ENCODE results near the gene DDTL. TPM values are rescaled to one million over a fixed set of nuclear protein-coding genes. Genes with fewer than 3 reads are reported as not detected.
"Not testable (repeated sequence)": the region's sequence is repeated elsewhere in the genome, so short reads cannot be mapped to it uniquely, and the experiment has no call there.

Gene DDTL
- total RNA-seq, 2 experiments from 2014 or later = not detected

- no peaks in the 10 kb centered on the region for H3K9me3 Mint-ChIP-seq
- H3K36me3 Mint-ChIP-seq (ENCODE audit: low read depth) = no peaks in the 10 kb centered on the region
- no peak for DNase-seq
- no peaks in the 10 kb centered on the region for H3K4me1 Mint-ChIP-seq (ENCODE audit: low read depth)
- TF ChIP-seq, protein P1, sequence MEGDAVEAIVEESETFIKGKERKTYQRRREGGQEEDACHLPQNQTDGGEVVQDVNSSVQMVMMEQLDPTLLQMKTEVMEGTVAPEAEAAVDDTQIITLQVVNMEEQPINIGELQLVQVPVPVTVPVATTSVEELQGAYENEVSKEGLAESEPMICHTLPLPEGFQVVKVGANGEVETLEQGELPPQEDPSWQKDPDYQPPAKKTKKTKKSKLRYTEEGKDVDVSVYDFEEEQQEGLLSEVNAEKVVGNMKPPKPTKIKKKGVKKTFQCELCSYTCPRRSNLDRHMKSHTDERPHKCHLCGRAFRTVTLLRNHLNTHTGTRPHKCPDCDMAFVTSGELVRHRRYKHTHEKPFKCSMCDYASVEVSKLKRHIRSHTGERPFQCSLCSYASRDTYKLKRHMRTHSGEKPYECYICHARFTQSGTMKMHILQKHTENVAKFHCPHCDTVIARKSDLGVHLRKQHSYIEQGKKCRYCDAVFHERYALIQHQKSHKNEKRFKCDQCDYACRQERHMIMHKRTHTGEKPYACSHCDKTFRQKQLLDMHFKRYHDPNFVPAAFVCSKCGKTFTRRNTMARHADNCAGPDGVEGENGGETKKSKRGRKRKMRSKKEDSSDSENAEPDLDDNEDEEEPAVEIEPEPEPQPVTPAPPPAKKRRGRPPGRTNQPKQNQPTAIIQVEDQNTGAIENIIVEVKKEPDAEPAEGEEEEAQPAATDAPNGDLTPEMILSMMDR (IDR thresholded peaks at IDR 0.05) = no peak
- no peak overlapping the region for H3K4me3 Mint-ChIP-seq
- H3K27me3 Mint-ChIP-seq = no peaks in the 10 kb centered on the region
- intact Hi-C loops (cut with micrococcal nuclease) = no loop called here
- no peak for ATAC-seq
- ChIA-PET POLR2A (no interaction called here), CTCF (no interaction called here)
- H3K27ac Mint-ChIP-seq = no peak overlapping the region
Measured at GRCh38 chr22:23938328-23939016, 28.2 kb upstream of the DDTL start.

DNA sequence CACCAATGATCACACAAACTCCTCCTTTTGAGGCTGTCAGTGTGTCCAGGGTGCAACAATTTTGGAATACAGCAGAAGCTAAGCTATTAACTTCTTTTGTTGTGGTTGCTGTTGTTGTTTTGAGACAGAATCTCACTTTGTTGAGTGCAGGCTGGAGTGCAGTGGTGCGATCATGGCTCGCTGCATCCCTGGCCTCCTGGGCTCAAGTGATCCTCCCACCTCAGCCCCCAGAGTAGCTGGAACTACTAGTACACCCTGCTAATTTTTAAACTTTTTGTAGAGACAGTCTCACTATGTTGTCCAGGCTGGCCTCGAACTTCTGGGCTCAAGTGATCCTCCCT is 27.7 kb upstream of the DDTL start:
- Mint-ChIP-seq H3K36me3 (ENCODE audit: low read depth) (no peaks in the 10 kb centered on the region), H3K4me1 (ENCODE audit: low read depth) (no peaks in the 10 kb centered on the region), H3K27me3 (no peaks in the 10 kb centered on the region), H3K4me3 (no peak overlapping the region), H3K9me3 (no peaks in the 10 kb centered on the region), H3K27ac (no peak overlapping the region)
- DNase-seq (no peak), ATAC-seq (no peak)
- intact Hi-C loops (cut with micrococcal nuclease) = no loop called here
- TF ChIP-seq, protein P1 (IDR thresholded peaks at IDR 0.05) = no peak
- CTCF ChIA-PET = no interaction called here
- POLR2A ChIA-PET = no interaction called here

DNA sequence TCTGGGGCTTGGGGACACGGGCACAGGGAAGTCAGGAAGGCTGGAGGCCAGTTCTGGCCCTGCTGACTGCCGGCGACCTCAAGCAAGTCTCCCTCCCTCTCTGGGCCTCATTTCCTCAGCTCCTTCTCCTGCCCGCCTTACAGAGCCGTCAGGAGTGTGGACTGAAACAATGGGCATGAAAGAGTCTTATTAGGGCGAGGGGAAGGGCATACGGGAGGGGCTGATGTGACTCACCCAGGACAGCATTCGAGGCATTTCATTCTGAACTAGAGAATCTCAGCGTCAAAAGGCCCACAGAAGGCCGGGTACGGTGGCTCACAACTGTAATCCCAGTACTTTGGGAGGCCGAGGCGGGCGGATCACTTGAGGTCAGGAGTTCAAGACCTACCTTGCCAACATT is 26.5 kb upstream of the DDTL start:
- H3K9me3 Mint-ChIP-seq; intact Hi-C loops (cut with micrococcal nuclease); POLR2A ChIA-PET; H3K27me3 Mint-ChIP-seq; ATAC-seq; H3K4me3 Mint-ChIP-seq; H3K36me3 Mint-ChIP-seq (ENCODE audit: low read depth); DNase-seq; H3K4me1 Mint-ChIP-seq (ENCODE audit: low read depth); CTCF ChIA-PET; H3K27ac Mint-ChIP-seq: not testable (repeated sequence)

DNA sequence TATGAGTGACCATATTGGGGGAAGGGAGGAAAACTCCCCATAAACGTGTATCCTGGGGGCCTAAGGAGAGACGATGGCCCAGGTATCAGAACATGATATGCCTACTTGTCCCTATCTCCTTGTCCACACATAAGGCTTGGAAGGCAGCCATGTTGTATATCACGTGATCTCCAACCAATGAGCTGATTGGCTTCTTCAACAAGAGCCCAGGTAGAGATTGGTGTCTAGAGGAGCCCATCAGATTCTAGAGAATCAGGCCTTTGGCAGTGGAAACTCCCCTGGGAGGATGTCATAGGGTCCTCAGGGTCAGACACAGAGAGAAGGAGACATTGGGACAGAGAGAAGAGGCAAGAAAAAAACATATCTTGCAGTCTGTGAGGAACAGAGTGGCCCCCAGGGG is 19.3 kb upstream of the DDTL start:
- H3K27ac Mint-ChIP-seq; H3K36me3 Mint-ChIP-seq (ENCODE audit: low read depth); CTCF ChIA-PET; POLR2A ChIA-PET; intact Hi-C loops (cut with micrococcal nuclease); H3K27me3 Mint-ChIP-seq; ATAC-seq; H3K9me3 Mint-ChIP-seq; H3K4me3 Mint-ChIP-seq; H3K4me1 Mint-ChIP-seq (ENCODE audit: low read depth); DNase-seq: not testable (repeated sequence)

GRCh38 chr22:23949764-23950163 is 16.9 kb upstream of the DDTL start:
- H3K9me3 Mint-ChIP-seq; H3K27me3 Mint-ChIP-seq; H3K27ac Mint-ChIP-seq; intact Hi-C loops (cut with micrococcal nuclease); CTCF ChIA-PET; POLR2A ChIA-PET; ATAC-seq; H3K4me1 Mint-ChIP-seq (ENCODE audit: low read depth); DNase-seq; H3K36me3 Mint-ChIP-seq (ENCODE audit: low read depth); H3K4me3 Mint-ChIP-seq: not testable (repeated sequence)

DNA sequence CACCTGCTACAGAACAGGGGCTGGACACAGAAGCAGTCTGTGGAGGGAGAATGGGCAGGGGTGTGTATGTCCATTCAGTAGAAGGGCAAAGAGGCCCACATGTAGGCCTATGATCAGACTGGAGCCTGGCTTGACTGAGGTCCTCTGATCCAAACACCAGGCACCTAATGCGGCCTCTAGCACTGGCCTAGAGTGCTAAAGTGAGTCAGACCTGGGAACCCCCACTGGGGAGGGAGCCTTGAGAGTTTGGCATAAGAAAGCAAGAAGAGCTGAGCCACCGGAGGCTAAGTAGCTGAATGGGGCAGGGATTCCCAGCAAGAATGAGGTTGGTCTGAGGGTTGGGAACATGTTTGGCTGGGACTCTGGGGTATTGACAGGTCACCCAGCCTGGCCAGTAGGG is 15.3 kb upstream of the DDTL start:
- ATAC-seq (peak; percentile 72), DNase-seq (peak; percentile 42)
- H3K4me3 Mint-ChIP-seq; H3K9me3 Mint-ChIP-seq; H3K27ac Mint-ChIP-seq; intact Hi-C loops (cut with micrococcal nuclease); H3K36me3 Mint-ChIP-seq (ENCODE audit: low read depth); H3K4me1 Mint-ChIP-seq (ENCODE audit: low read depth); POLR2A ChIA-PET; H3K27me3 Mint-ChIP-seq; CTCF ChIA-PET: not testable (repeated sequence)

DNA sequence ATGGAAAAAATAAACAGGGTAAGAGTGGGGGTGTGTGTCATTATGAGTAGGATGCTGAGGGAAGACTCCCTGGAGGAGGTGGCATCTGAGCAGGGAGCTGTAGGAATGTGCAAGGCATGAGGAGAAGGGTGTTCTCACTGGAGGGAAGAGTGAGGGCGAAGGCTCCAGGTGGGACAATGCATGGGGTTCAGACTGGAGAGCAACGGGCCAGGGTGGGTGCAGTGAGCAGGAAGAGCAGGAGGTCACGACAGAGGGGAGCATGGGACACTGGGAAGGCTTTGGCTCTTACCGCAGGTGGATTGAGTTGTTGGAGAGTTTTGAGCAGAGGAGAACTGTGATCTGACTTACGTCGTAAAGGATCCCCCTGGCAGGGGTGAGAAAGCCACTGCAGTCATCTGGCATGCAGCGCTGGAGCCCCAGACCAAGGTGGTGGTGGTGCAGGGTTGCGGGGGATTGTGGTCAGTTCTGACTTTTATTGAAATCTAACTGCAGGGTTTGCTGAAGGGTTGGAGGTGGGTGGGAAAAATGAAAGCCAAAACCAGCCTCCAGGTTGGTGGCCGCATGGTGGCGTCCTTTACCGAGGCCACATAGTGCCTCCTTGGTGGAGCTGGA is 13.8 kb upstream of the DDTL start:
- H3K4me1 Mint-ChIP-seq (ENCODE audit: low read depth); ATAC-seq; POLR2A ChIA-PET; DNase-seq; intact Hi-C loops (cut with micrococcal nuclease); CTCF ChIA-PET; H3K27me3 Mint-ChIP-seq; H3K36me3 Mint-ChIP-seq (ENCODE audit: low read depth); H3K4me3 Mint-ChIP-seq; H3K27ac Mint-ChIP-seq; H3K9me3 Mint-ChIP-seq: not testable (repeated sequence)

GRCh38 chr22:23953485-23953884 is 13.2 kb upstream of the DDTL start:
- POLR2A ChIA-PET; CTCF ChIA-PET; H3K9me3 Mint-ChIP-seq; DNase-seq; H3K36me3 Mint-ChIP-seq (ENCODE audit: low read depth); intact Hi-C loops (cut with micrococcal nuclease); H3K4me1 Mint-ChIP-seq (ENCODE audit: low read depth); H3K27me3 Mint-ChIP-seq; H3K27ac Mint-ChIP-seq; ATAC-seq; H3K4me3 Mint-ChIP-seq: not testable (repeated sequence)

DNA sequence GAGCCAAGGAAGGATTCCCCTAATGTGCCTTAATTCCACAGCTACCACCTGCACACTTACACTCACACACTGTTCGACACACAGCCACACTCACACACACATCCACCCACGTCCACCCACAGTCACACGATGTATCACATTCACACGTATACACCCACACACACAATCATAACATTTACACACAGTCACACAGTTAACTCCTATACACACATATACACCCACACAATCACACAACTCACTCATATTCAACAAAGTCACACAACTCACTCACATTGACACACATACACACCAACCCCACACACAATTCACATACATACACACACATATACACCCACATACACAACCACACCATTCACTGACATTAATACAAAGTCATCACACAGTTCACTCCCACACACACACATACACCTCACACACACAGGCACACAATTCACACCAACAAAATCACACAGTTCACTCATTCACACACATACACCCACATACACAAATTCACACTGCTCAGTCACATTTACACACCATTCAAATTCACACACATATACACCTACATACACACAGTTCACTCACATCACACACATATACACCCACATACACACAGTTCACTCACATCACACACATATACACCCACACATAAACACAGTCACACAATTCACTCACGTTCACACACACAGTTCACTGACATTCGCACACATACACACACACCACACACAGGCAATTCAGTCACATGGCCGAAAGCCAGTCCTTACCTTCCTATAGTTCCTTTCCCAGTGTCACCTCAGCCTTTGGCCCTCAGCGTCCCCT is 12.3 kb upstream of the DDTL start:
- CTCF ChIA-PET; POLR2A ChIA-PET; H3K27ac Mint-ChIP-seq; H3K36me3 Mint-ChIP-seq (ENCODE audit: low read depth); H3K4me1 Mint-ChIP-seq (ENCODE audit: low read depth); ATAC-seq; DNase-seq; intact Hi-C loops (cut with micrococcal nuclease); H3K27me3 Mint-ChIP-seq; H3K4me3 Mint-ChIP-seq; H3K9me3 Mint-ChIP-seq: not testable (repeated sequence)

GRCh38 chr22:23954991-23955305 is 11.7 kb upstream of the DDTL start:
- intact Hi-C loops (cut with micrococcal nuclease); DNase-seq; H3K4me1 Mint-ChIP-seq (ENCODE audit: low read depth); H3K36me3 Mint-ChIP-seq (ENCODE audit: low read depth); ATAC-seq; H3K9me3 Mint-ChIP-seq; H3K27ac Mint-ChIP-seq; CTCF ChIA-PET; H3K27me3 Mint-ChIP-seq; POLR2A ChIA-PET; H3K4me3 Mint-ChIP-seq: not testable (repeated sequence)

Data from activated CD8-positive, alpha-beta T cell treated with anti-CD3 and anti-CD28 coated beads for 36 hours (primary cell).